Adrenal gland (tissue), 5 donors: ENCODE measurements around the gene TBC1D25.

Experiments used
- CTCF ChIP-seq, 6 experiments: fragments of 450-650 bp in 4 of 6; fragments of 200-600 bp in 2 of 6; sonication (generic) in 1 of 6; IDR thresholded peaks; 1 replicate in 5 of 6; 2 replicates in 1 of 6; pipeline versions ENCODE4 v1.5.1 to v1.8.0; 2016 to 2021; ENCODE audit warnings: antibody characterized with exemption in 6 of 6, mild to moderate bottlenecking in 2 of 6, moderate library complexity in 1 of 6
- POLR2A ChIP-seq, 2 donors: fragments of 450-650 bp; IDR thresholded peaks; one replicate each; pipeline ENCODE4 v1.6.1; 2017; ENCODE audit warnings: antibody characterized with exemption in 2 of 2, mild to moderate bottlenecking in 2 of 2, moderate library complexity in 1 of 2
- donor health status: DM: no; HTN: no; CAD: no.

- no peak for TF ChIP-seq CTCF (IDR thresholded peaks at IDR 0.05)
- no peak for TF ChIP-seq POLR2A (IDR thresholded peaks at IDR 0.05)
These were observed 15.8 kb upstream of the TBC1D25 start for GRCh38 chrX:48523682-48524081.
